COLO829 (cell line): Measurements from ENCODE around the gene KCNQ5.

ENCODE experiments used
- DNase-seq: peaks from one replicate; pipeline ENCODE4 v3.0.0; 2012; ENCODE audit warnings: low spot score

KCNQ5 gene

DNA sequence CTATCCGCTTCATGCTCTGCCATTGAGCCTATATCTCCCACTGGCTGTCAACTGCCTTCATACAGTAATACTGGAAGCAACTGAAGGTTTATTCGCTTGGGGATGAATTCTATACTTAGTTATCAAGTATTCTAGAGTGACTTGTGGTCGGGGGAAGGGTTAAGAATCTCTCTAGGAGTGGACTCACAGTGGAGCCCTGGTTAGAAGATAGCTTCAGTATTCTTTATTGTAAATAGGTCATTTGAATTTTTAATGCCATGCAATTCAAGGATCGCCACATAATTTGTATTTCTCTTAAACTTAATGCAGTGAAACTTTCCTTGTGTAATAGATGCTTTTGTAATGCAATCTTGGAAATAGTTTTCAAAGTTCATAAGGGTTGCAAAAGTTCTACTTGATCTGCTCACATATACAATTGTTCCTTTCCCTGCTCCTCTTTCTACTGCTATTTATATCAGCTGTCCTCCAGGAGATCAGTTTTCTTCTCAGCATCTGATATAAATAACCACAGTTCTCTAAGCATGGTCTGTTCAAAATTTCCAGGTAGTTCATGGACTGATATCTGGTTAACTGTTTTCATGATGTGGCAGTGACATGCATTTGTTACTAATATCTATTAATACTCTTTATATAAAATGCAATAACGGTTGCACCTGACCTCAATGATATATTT lies 120.3 kb downstream of the KCNQ5 start:
- DNase-seq = no peak

DNA sequence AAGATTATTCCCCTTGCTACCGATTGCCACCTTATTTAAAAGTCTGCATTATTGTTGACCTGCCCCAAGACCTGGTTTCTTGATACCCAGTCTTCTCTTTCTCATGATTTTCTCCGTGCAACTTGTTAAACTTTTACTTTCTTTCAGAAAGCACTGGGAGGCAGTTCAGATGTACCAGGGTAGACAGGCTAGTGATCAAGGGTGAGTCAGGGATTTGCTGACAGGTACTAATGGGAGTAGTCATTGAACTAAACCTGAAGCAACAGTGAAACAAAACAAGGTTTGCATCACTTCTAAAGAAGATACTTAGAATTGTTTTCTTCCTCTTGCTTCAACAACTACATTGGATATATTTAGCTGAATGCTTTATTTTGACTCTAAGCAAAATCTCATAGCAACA lies 124.4 kb downstream of the KCNQ5 start:
- DNase-seq = no peak

DNA sequence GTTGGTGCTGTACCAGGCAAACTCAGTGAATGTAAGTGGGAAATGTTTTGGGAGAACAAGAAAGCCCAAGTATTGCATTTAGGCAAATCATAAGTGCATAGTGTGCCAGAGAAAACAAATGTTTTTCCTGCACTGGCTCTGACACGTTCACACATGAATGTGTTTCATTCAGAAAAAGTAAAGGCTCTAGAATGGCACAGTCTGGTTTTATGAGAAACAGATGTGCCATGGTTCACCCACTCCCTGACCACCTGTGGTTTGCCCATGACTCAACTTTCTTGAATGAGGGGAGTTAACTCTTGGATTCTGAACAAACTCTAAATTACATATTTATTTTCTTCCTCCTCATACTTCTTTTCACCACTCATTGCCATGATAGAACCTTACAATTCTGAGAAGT lies 126.9 kb downstream of the KCNQ5 start:
- peak; percentile 56 for DNase-seq

DNA sequence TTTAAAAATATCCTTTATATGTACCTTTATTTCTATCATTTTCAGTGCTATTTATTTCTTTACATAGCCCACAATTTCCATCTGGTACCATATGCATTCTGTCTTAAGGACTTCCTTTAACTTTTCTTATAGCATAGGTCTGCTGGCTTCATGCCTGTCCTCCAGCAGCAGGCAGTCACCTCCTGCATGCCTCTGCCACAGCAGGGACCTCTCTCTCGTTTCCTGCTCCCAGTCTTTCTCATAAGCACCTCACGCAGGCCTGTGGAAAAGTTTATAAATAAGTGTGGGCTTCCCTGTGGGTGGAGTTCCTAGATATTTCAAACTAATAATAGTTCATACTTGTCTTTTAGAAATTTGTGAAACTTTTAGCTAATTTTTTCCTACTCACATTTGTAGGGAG lies 133.9 kb downstream of the KCNQ5 start:
- DNase-seq = no peak

DNA sequence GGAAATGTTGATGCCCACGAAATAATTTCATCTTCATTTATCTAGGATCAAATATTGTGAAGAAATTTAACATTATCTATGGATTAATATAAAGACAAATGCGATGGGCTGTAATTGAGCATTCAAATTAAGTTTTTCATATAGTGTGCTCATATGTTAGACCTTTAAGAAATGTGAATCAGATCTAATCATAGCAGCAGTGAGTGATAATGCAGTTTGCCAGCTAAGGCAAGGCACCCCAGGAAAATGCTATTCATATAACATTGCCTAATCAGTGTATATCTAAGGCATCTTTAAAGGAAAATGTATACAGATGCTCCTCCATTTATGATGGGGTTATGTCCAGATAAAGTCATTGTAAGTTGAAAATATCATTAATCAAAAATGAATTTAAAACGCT lies 135.2 kb downstream of the KCNQ5 start:
- DNase-seq = no peak

DNA sequence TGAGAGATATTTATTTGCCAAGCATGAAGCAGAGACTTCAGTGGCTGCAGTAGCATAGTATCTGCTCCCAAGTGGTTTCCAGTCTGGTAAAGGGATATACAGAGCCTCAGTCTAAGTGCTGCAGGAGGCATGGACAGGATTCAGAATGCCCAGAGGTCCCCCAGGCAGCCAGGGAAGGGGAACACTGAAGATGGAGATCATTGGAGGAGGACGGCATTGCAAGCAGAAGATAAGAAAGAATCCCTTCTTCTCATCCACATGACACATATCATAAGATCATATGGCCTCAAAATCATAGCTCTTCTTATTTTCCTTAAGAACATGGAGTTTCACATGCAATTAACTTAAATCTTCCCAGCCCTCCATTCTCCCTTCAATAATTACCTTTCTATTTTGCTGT lies 136.1 kb downstream of the KCNQ5 start:
- no peak for DNase-seq

DNA sequence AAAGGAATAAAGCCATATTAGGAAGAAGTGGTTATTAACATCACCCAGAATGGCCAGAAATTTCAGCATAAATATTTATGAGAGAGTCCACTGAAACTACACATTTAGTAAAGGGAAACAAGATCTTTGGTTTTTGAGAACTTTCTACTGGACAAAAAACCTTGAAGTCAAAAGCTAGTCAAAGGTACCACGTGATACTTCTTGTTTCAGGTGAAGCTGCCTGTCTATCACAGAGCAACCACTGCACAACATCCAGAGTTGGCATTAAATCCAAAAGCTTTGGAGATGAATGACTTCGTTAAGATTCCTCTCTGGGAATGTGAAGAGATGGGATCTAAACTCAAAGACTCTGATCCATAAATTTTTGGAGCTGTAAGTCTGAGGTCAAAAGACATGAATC lies 137.0 kb downstream of the KCNQ5 start:
- DNase-seq = no peak

DNA sequence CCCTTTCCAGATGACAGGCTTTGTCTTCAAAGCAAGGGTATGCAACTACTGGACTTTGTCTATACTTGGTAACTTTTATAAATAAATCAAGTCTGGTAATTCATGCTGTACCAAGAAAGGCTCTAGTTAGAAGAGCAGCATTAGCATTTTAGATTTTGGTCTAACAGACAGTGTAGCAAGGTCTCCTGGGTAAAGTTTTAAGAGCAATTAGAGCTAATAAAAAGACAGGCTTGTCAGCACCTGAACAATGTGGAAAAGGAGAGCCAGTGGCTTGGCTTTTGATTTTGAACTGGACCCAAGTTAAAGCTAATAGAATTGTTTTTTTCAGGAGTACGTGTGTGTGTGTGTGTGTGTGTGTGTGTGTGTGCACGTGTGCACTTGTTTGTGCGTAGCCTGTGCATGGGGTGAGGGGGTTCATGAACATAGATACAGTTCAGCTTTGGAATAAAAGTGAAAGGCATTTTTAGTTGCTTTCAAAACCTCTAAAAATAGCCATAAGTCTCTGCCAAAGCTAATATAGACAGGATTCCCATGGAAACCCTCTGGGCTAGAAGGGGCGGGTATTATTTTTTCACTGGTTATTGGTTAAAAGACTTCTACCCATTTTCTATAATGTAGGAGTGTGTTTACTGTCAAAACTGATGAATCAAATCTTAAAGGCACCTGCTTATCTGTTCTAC lies 138.4 kb downstream of the KCNQ5 start:
- DNase-seq = no peak

DNA sequence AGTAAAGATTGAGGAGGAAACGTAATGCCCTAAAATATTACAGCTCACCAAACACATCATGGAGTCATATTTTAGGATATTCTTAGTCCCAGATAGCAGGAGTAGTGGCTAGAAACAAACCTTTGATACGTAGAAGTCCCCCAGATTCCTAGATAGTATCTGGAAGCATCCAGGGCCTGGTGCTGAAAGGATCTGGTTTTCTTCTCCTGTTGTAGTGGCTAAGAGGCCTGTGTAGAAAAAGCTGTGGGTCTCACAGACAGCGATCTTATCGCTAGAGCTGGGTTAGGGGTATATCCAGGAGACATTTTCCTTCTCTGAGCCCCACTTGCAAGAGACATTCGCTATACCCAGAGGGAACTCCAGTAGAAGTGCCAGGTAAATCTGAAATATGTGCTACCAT lies 139.9 kb downstream of the KCNQ5 start:
- DNase-seq = no peak

DNA sequence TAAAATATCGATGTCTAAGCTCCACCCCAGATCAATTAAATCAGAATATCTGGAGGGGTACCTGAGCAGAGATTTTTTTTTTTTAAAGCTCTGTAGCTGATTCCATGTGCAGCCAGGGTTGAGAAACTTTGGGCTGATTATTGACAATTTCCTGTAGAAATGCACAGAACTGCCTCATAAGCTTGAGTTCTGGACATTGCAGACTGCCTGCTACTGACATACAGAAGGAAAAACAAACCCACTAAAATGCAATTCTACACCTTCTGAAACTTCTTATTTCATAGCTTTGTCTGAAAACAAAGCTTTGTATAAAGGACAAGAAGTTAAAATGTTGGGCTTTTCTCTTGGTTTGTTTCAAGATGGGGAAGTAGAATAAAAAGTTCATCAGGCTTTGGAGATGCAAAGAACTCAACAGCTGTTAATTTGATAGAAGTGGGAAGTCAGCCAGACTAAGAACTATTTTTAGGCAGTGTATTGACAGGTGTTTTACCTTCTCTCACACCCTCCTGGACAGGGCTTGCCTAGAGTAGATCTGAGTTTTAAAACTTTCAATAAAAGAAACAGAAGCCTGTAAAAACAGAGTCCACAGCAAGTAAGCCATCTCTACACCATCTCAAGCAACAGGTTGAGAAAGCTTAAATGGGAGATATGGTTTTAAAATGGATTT lies 147.7 kb downstream of the KCNQ5 start:
- DNase-seq = no peak

DNA sequence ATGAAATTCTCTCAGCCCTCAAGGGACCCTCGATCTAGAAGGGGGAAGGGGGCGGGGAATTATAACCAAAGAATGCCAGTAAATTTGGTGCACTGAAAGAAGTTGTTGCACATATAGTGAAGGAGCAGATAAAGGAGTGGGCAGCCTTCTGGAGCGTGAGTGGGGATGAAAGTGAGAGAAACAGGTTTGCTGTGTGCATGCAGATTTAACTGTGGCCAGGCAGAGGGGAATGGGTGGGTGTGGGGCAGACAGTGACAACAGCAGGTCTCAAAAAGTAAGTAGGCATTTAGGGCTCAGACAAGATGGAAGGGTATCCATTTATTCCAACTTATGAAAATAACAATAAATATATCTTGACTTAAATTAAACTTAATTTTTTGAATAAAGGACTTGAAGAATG lies 149.1 kb downstream of the KCNQ5 start:
- no peak for DNase-seq

DNA sequence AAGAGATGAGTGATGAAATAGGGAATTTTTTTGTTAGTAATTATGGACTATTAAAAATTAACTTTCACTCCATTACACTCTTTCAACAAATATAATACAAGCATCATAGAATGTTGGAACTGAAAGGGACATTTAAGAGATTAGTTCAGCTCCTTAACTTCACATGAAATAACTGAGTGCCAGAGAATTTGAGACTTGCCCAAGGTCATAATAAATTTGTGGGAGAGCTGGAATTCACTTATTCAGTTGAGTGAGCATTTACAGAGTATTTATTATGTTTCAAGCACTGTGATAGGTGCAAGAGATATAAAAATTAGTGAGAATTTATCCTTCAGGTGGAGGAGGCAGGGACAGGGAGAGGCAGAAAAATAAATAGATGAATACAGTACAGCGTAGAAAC lies 154.6 kb downstream of the KCNQ5 start:
- no peak for DNase-seq

DNA sequence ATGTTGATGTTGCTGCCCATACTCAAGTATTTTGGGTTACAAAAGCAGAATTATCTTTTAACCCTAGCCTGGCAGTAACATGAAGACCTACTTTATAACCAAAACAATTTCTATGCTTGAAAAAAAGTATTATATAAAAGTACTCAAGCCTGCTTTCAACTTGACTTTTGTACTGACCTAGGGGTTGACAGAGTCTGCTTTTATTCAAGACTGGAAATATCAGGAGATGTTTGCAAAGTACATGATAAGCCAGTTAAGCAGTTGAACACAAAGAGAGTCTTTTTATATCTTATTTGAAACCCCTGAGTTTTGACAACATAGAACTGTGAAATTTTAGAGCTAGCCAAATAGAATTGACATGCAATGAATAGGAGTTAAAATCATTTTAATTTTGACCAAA lies 159.8 kb downstream of the KCNQ5 start:
- no peak for DNase-seq

DNA sequence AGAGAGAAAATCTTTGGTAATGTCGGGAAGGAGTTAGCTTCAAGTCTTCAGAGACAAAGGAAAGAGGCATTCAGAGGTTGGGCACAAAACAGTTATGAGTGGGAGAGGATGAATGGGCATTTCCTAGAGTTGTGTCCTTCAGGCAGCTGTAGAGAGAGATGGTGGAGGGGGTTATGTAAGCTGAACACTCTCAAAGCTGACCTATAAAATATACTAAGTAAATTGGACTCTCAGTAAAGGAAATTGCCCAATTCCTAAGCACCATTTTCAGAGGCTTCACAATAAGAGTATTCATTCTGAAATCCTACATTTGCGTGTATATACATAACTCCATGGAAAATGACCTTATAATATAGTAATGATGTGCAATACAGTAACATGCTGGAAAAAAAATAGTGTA lies 161.2 kb downstream of the KCNQ5 start:
- peak; percentile 43 for DNase-seq

DNA sequence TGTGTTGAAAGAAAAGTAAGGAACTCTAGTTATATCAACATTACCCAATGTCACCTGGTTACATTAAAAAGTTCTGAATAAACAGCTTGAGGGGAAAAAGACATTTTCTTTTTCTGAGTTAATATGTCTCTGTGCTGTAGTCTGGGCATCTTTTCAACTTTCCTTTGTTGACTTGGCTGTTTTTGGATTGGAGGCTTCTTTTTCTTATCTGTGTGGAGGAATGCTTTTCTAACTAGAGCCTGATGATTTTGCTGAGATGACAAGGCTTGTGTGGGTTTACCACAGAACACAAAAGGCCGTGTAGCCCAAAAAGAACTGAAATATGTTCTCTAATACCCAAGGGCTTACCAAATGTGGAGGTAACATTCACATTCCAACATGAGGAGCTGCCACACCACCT lies 161.8 kb downstream of the KCNQ5 start:
- no peak for DNase-seq

DNA sequence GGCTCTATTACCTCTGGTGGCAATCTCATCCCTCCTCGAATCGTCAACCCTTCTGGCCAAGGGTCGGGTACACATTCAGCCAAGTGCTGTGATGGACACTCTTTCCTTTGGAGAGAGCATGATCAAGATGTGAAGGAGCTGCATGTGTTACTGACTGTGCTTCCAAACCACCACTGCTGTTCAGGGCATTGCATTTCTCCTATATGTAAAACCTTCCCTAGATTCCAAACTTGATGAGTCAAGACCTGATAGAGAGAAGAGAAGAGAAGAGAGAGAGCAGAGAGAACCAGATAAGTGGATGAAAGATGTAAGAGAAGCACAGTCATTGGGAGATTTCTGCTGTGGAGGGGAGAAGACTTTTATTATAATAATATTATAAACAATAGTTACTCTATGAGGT lies 162.2 kb downstream of the KCNQ5 start:
- no peak for DNase-seq

DNA sequence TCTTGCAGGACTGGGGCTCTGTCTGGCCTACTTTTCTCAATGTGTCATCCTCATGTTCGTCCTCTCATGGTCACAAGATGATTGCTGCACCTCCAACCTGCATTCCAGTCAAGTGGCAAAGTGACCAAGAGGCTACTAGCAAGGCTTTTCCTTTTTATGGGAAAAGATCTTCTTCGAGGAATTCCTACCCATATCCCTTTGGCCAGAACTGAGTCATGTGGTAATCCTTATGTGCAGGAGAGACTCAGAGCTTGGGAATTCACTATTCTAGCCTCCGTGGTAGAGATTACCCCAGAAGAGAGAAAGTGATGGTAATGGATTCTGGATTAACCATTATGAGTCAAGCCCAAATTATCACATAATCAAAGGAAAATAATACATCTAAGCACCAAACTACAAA lies 162.7 kb downstream of the KCNQ5 start:
- no peak for DNase-seq

DNA sequence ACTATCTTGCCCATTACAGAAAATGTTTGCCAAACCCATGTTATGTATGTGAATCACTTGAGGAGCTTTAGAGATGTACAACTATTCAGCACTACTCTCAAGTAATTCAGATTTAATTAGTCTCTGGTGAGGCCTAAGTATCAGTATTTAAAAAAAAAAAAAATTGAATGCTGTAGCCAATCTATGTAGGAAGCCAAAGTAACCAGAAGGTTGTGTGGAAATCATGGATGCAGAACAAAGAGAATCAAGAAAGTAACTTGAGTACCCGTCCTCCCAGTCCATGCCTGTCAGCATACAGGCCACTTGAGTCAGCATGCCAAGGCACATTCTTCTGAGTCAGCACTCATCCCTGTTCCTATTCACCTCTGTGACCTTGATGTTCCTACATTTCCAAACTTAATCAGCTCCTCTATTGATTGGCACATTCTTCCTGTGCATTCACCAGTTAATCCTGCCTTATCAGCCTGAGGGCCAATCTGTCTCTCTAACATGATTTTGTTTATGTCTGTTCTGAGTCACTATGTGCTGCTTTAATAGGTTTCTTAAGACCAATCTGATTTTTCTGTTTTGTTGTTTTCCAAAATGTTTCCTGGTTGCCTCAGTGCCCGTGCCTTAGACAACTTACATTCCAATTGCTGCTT lies 165.6 kb downstream of the KCNQ5 start:
- peak; percentile 25 for DNase-seq

DNA sequence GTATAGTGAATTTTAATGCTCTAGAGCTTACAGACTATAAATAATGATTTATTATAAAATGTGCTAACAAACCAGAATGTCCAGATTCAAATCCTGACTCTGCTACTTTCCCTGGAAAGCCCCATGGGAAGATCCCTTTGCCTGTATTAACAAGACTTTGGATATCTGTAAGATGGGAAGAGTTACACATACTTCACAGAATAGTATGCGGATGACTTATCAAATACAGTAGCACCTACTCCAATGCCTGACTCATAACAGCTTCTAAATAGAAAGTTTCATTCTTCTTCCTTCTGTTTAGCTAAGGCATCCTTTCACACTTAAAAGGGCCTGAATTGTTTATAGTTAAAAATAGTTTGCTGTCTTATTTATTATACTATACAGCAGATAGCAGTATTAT lies 166.3 kb downstream of the KCNQ5 start:
- DNase-seq = no peak

DNA sequence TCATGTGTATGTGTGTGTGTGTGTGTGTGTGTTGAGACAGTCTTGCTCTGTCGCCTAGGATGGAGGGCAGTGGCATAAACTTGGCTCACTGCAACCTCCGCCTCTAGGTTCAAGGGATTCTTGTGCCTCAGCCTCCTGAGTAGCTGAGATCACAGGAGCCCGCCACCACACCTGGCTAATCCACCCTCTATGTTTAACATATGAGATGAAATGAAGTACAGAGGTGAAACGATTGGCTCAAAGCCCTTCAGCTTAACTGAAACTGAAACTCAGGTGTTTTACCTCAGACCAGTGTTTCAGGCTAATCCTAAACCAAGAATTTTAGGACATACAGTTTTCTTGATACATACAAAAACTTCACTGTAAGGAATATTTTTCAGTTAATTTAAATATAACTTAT lies 167.3 kb downstream of the KCNQ5 start:
- DNase-seq = no peak

DNA sequence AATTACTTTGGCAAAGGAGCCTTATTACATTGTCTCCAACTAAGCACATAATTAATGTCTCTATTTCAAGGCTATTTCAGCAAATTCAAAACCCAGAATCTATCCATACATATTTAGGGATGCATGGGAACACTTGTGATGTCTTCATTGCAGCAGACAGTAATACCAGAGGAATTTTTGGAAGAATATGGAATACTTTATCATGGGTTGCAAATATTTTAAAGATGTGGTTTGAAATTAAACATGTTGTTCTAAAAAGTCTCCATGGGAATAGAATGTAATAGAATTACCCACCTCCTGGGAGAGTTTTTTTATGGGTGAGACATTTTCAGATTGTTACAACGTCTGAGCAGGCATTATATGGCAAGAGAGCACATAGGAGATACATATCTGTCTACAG lies 170.8 kb downstream of the KCNQ5 start:
- no peak for DNase-seq

DNA sequence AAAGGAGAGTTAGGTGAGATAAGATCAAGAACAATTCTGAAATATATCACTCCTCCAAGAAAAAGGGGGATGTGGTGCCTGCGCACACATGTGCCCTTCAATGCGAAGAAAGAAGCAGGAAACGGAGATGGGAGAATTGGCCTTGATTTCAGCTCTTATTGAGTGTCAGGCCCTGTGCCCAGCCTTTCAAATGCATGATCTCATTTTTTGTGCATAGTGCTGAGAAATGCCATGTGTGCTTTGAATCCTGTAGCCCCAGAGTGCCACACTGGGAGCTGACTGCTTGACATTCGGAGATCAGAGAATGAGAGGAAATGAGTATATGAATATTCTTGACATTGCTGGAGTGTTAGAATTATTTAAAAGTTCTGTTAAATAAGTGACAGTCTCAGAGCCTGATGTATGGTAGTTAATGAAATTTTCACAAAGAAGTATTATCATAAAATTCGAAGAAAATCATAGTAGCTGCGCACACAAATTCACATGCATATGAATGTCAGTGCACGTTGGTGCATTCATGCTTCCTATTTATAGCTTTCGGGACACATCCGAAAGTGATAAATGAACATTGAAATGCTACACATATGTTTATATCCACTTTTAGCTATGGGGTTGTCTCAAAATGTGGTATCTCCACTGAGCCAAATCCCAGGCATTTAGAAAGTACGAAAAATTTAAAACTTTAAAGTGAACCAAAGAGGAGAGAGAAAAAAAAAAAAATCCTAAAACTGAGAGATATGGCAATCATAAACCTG lies 172.0 kb downstream of the KCNQ5 start:
- DNase-seq = no peak
